IMR-90 (cell line): ENCODE data around the gene AKAP3. TPM values are rescaled to one million over a fixed set of nuclear protein-coding genes. Genes with fewer than 3 reads are reported as not detected.

Source experiments
- ATAC-seq: fragments of 200-7000 bp; cut with Tn5 transposase; 2 replicates; pipeline ENCODE4 v1.9.1; 2020; ENCODE audit warnings: low read depth, mild to moderate bottlenecking, moderate library complexity
- BruUV-seq: library from RNA; stranded (reverse); fragments of 400-500 nt; replicated peaks from 2 replicates; lab custom pipeline; 2021; lab: Mats Ljungman, UMichigan
- CTCF ChIA-PET: fragments of 300-600 bp; formaldehyde crosslinking; extraction: SDS; loops from one replicate; lab custom pipeline; 2021; ENCODE audit warnings: antibody characterized with exemption; lab: Yijun Ruan, JAX
- POLR2A ChIA-PET: fragments of 300-600 bp; sonication (Branson Sonifier 250); formaldehyde crosslinking; loops from one replicate; lab custom pipeline; 2022; ENCODE audit warnings: antibody characterized with exemption; ENCODE audit not compliant: unreplicated experiment; lab: Charles Lee
- DNase-seq: peaks from one replicate; pipeline ENCODE4 v3.0.0; 2013
- H2AFZ ChIP-seq: replicated peaks from 2 replicates; pipeline ENCODE3; 2013; ENCODE audit warnings: low read length, mild to moderate bottlenecking; ENCODE audit not compliant: poor library complexity
- H2AK5ac ChIP-seq: 2 replicates; pipeline ENCODE4 v1.6.1; 2013; ENCODE audit warnings: low read depth, low read length, inconsistent platforms
- H2AK9ac ChIP-seq: replicated peaks from 2 replicates; pipeline ENCODE3; 2013; ENCODE audit warnings: mild to moderate bottlenecking, low read depth, low read length, moderate library complexity; ENCODE audit not compliant: poor library complexity
- H2BK120ac ChIP-seq: 2 replicates; pipeline ENCODE4 v1.6.1; 2013; ENCODE audit warnings: low read depth, low read length, inconsistent platforms
- H2BK15ac ChIP-seq: 3 replicates; pipeline ENCODE4 v1.6.1; 2013; ENCODE audit warnings: low read depth, low read length, inconsistent platforms
- H2BK20ac ChIP-seq: 2 replicates; pipeline ENCODE4 v1.6.1; 2013; ENCODE audit warnings: low read depth, mild to moderate bottlenecking, inconsistent platforms, low read length, moderate library complexity
- H2BK5ac ChIP-seq: 2 replicates; pipeline ENCODE4 v1.6.1; 2013; ENCODE audit warnings: mild to moderate bottlenecking, low read depth, low read length, inconsistent platforms; ENCODE audit not compliant: poor library complexity, severe bottlenecking
- H3K14ac ChIP-seq: replicated peaks from 2 replicates; pipeline ENCODE4 v1.6.1; 2013; ENCODE audit warnings: low read depth, low read length, inconsistent platforms
- H3K18ac ChIP-seq: 2 replicates; pipeline ENCODE4 v1.6.1; 2013; ENCODE audit warnings: low read depth, low read length, control low read depth
- H3K23ac ChIP-seq: 2 replicates; pipeline ENCODE4 v1.6.1; 2013; ENCODE audit warnings: low read depth, low read length, inconsistent platforms
- H3K27ac ChIP-seq: 2 replicates; pipeline ENCODE4 v1.5.1; 2013; ENCODE audit warnings: mild to moderate bottlenecking, control low read depth, low read length; ENCODE audit not compliant: insufficient read depth
- H3K27me3 ChIP-seq: 2 replicates; pipeline ENCODE4 v1.6.1; 2013; ENCODE audit warnings: low read length; ENCODE audit not compliant: control insufficient read depth, insufficient read depth
- H3K36me3 ChIP-seq: 2 replicates; pipeline ENCODE4 v1.6.1; 2013; ENCODE audit warnings: low read length, mixed read lengths; ENCODE audit not compliant: control insufficient read depth, insufficient read depth
- H3K4ac ChIP-seq: 2 replicates; pipeline ENCODE4 v1.6.1; 2013; ENCODE audit warnings: low read depth, low read length, inconsistent platforms
- H3K4me1 ChIP-seq: 2 replicates; pipeline ENCODE4 v1.6.1; 2013; ENCODE audit warnings: low read length, mixed read lengths; ENCODE audit not compliant: control insufficient read depth, insufficient read depth
- H3K4me2 ChIP-seq: 2 replicates; pipeline ENCODE4 v1.6.1; 2013; ENCODE audit warnings: low read depth, mild to moderate bottlenecking, control low read depth, low read length, moderate library complexity
- H3K4me3 ChIP-seq: 2 replicates; pipeline ENCODE4 v1.5.1; 2013; ENCODE audit warnings: low read depth, mild to moderate bottlenecking, control low read depth, low read length, moderate library complexity; ENCODE audit not compliant: insufficient read depth
- H3K56ac ChIP-seq: 2 replicates; pipeline ENCODE4 v1.6.1; 2013; ENCODE audit warnings: low read length, inconsistent platforms; ENCODE audit not compliant: insufficient read depth; ENCODE audit errors: extremely low read depth
- H3K79me1 ChIP-seq, 2 experiments: 2 replicates each; pipeline ENCODE4 v1.6.1; 2013; ENCODE audit warnings: low read length in 2 of 2, inconsistent platforms in 1 of 2, low read depth in 1 of 2
- H3K9ac ChIP-seq: 2 replicates; pipeline ENCODE4 v1.6.1; 2013; ENCODE audit warnings: low read depth, low read length, control low read depth
- H3K9me1 ChIP-seq: 2 replicates; pipeline ENCODE4 v1.6.1; 2013; ENCODE audit warnings: low read length, inconsistent platforms; ENCODE audit not compliant: insufficient read depth
- H3K9me3 ChIP-seq: 2 replicates; pipeline ENCODE4 v1.6.1; 2013; ENCODE audit warnings: low read length; ENCODE audit not compliant: control insufficient read depth, insufficient read depth
- H4K20me1 ChIP-seq: 2 replicates; pipeline ENCODE4 v1.6.1; 2013; ENCODE audit warnings: low read length, inconsistent platforms; ENCODE audit not compliant: insufficient read depth
- H4K5ac ChIP-seq: 2 replicates; pipeline ENCODE4 v1.6.1; 2013; ENCODE audit warnings: mild to moderate bottlenecking, low read depth, low read length, control low read depth
- H4K8ac ChIP-seq, 2 experiments: 2 replicates each; pipeline ENCODE4 v1.6.1; 2013; ENCODE audit warnings: low read depth in 2 of 2, low read length in 2 of 2, control low read depth in 1 of 2, inconsistent platforms in 1 of 2
- H4K91ac ChIP-seq: 2 replicates; pipeline ENCODE4 v1.6.1; 2013; ENCODE audit warnings: low read depth, low read length, inconsistent platforms; ENCODE audit not compliant: insufficient read depth
- BHLHE40 ChIP-seq: fragments of 150-350 bp; IDR thresholded peaks from 2 replicates; pipeline ENCODE4 v1.6.1; 2016; ENCODE audit warnings: mild to moderate bottlenecking, low read depth, low read length
- CEBPB ChIP-seq: IDR thresholded peaks from 2 replicates; pipeline ENCODE4 v1.6.1; 2012; ENCODE audit warnings: low read depth, low read length, improper control_type of control experiment
- CHD1 ChIP-seq: IDR thresholded peaks from 2 replicates; pipeline ENCODE4 v1.6.1; 2012; ENCODE audit warnings: low read depth, low read length, improper control_type of control experiment
- FOS ChIP-seq: fragments of 150-350 bp; IDR thresholded peaks from 2 replicates; pipeline ENCODE4 v1.6.1; 2016; ENCODE audit warnings: low read depth, low read length
- MAFK ChIP-seq: IDR thresholded peaks from 2 replicates; pipeline ENCODE4 v1.6.1; 2012; ENCODE audit warnings: low read depth, low read length, improper control_type of control experiment
- MAZ ChIP-seq: IDR thresholded peaks from 2 replicates; pipeline ENCODE4 v1.6.1; 2012; ENCODE audit warnings: low read depth, mild to moderate bottlenecking, low read length, improper control_type of control experiment, moderate library complexity, borderline replicate concordance
- MXI1 ChIP-seq: IDR thresholded peaks from 2 replicates; pipeline ENCODE4 v1.6.1; 2012; ENCODE audit warnings: low read depth, mild to moderate bottlenecking, low read length, moderate library complexity, borderline replicate concordance
- NFE2L2 ChIP-seq: fragments of 150-350 bp; IDR thresholded peaks from 2 replicates; pipeline ENCODE4 v1.6.1; 2016; ENCODE audit warnings: low read depth, mild to moderate bottlenecking, low read length
- POLR2A ChIP-seq: IDR thresholded peaks from 2 replicates; pipeline ENCODE4 v1.6.1; 2012; ENCODE audit warnings: mild to moderate bottlenecking, low read depth, low read length
- RAD21 ChIP-seq: IDR thresholded peaks from 2 replicates; pipeline ENCODE4 v1.6.1; 2012; ENCODE audit warnings: low read length, improper control_type of control experiment
- RCOR1 ChIP-seq: IDR thresholded peaks from 2 replicates; pipeline ENCODE4 v1.6.1; 2012; ENCODE audit warnings: mild to moderate bottlenecking, low read length, improper control_type of control experiment; ENCODE audit not compliant: insufficient replicate concordance
- SMC3 ChIP-seq: fragments of 150-350 bp; IDR thresholded peaks from 2 replicates; pipeline ENCODE4 v1.6.1; 2016; ENCODE audit warnings: low read depth, mild to moderate bottlenecking, antibody characterized with exemption, low read length, moderate library complexity
- WGBS, 2 experiments: methylation state at CpG; one replicate each; pipeline versions ENCODE4 v1.1.5 to v1.1.7; 2013; ENCODE audit warnings: missing lambda C conversion rate in 2 of 2; ENCODE audit not compliant: insufficient read length in 1 of 2; ENCODE audit errors: extremely low coverage in 2 of 2; 5-methylcytosine and 5-hydroxymethylcytosine counted together
- dilution Hi-C: fragments of 300-500 bp; cut with HindIII; formaldehyde crosslinking; loops from one replicate; pipeline ENCODE4 v1.14.3; 2018; ENCODE audit warnings: low sequenced_read_pairs; ENCODE audit not compliant: unreplicated experiment
- in situ Hi-C: fragments of 300-500 bp; cut with MboI; formaldehyde crosslinking; loops from 3 replicates; pipeline ENCODE4 v1.14.3; 2019; ENCODE audit warnings: low sequenced_read_pairs, inconsistent platforms, mixed read lengths
- intact Hi-C: fragments of 100-400 bp; cut with micrococcal nuclease; formaldehyde crosslinking; loops from 2 replicates; pipeline ENCODE4 v1.10.0; 2022
- polyA plus RNA-seq, 3 experiments: library from polyadenylated mRNA; depleted of rRNA; stranded (reverse); fragments of >200 nt; gene quantifications; 2 replicates each; pipeline ENCODE4 v1.2.3, GENCODE V29; 2012; ENCODE audit warnings: low replicate concordance in 1 of 3
- total RNA-seq: library from RNA; depleted of rRNA; stranded (reverse); fragments of >200 nt; gene quantifications from 2 replicates; pipeline ENCODE4 v1.2.3, GENCODE V29; 2012
- TF ChIP-seq, protein P1 (sequence below): conservative IDR thresholded peaks from 2 replicates; pipeline ENCODE4 v1.5.1; 2012; ENCODE audit warnings: mild to moderate bottlenecking, low read depth, low read length, improper control_type of control experiment
- TF ChIP-seq, protein P2 (sequence below): fragments of 150-350 bp; IDR thresholded peaks from 2 replicates; pipeline ENCODE4 v1.6.1; 2016; ENCODE audit warnings: low read depth, mild to moderate bottlenecking, low read length, moderate library complexity, borderline replicate concordance

The AKAP3 gene
- total and polyA plus RNA-seq, 2 of the 4 experiments (the other 2 are of a cell fraction), result 0.54 to 0.55 TPM

DNA sequence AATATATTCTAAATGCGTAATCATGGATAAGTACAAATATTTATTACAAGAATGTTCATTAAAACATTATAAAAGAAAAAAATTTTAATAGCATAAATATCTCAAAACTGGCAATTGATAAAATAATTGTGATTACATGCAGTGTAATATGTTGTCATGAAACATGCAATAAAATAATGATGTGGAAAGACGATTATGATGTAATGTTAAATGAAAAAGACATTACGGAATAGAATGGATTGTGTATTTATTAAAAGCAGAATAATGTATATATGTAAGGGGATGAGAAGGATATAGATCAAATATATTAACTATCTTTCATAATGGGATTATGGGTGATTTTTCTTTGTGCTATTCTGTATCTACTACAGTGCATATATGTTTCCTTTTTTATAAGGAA is 32.9 kb upstream of the AKAP3 start:
- H3K9me1 ChIP-seq, result no peaks in the 10 kb centered on the region
- no peaks in the 10 kb centered on the region for H3K9me3 ChIP-seq
- no peak overlapping the region for H3K4me3 ChIP-seq
- no peak overlapping the region for H3K4me2 ChIP-seq
- peaks cover 16% of the 10 kb centered on the region for H3K36me3 ChIP-seq
- no peaks in the 10 kb centered on the region for H3K27me3 ChIP-seq
- POLR2A ChIA-PET, result no interaction called here
- DNase-seq (no peak), ATAC-seq (no peak)
- no peak overlapping the region for H4K91ac ChIP-seq
- H3K18ac ChIP-seq, result no peak overlapping the region
- no peak overlapping the region for H2BK15ac ChIP-seq
- no peak overlapping the region for H3K9ac ChIP-seq
- H3K23ac ChIP-seq, result no peak overlapping the region
- H2BK5ac ChIP-seq, result no peak overlapping the region
- no peak overlapping the region for H3K56ac ChIP-seq
- no peaks in the 10 kb centered on the region for H3K79me1 ChIP-seq
- TF ChIP-seq SMC3 (no peak), FOS (no peak), CEBPB (no peak), MAFK (no peak), MAZ (no peak), BHLHE40 (no peak), NFE2L2 (no peak), POLR2A (no peak), CHD1 (no peak), RAD21 (no peak), RCOR1 (no peak), MXI1 (no peak)
- TF ChIP-seq, protein P1, sequence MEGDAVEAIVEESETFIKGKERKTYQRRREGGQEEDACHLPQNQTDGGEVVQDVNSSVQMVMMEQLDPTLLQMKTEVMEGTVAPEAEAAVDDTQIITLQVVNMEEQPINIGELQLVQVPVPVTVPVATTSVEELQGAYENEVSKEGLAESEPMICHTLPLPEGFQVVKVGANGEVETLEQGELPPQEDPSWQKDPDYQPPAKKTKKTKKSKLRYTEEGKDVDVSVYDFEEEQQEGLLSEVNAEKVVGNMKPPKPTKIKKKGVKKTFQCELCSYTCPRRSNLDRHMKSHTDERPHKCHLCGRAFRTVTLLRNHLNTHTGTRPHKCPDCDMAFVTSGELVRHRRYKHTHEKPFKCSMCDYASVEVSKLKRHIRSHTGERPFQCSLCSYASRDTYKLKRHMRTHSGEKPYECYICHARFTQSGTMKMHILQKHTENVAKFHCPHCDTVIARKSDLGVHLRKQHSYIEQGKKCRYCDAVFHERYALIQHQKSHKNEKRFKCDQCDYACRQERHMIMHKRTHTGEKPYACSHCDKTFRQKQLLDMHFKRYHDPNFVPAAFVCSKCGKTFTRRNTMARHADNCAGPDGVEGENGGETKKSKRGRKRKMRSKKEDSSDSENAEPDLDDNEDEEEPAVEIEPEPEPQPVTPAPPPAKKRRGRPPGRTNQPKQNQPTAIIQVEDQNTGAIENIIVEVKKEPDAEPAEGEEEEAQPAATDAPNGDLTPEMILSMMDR, result no peak
- TF ChIP-seq, protein P2, sequence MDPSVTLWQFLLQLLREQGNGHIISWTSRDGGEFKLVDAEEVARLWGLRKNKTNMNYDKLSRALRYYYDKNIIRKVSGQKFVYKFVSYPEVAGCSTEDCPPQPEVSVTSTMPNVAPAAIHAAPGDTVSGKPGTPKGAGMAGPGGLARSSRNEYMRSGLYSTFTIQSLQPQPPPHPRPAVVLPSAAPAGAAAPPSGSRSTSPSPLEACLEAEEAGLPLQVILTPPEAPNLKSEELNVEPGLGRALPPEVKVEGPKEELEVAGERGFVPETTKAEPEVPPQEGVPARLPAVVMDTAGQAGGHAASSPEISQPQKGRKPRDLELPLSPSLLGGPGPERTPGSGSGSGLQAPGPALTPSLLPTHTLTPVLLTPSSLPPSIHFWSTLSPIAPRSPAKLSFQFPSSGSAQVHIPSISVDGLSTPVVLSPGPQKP, result no peak
- CTCF ChIA-PET, result no interaction called here
- H4K8ac ChIP-seq, result no peak overlapping the region
- no peak overlapping the region for H2BK120ac ChIP-seq
- no peaks in the 10 kb centered on the region for H3K4me1 ChIP-seq
- no TSS peak for BruUV-seq
- H3K27ac ChIP-seq, result no peak overlapping the region
- H4K5ac ChIP-seq, result no peak overlapping the region
- H2AK5ac ChIP-seq, result no peak overlapping the region
- no peak overlapping the region for H2AK9ac ChIP-seq
- no peak overlapping the region for H3K4ac ChIP-seq
- WGBS, 2 experiments, result 100% methylated on average over 2 of the region's 3 CpGs; no CpG with 5 or more reads in 1 of the 2 experiments
- H2AFZ ChIP-seq, result no peak overlapping the region
- dilution Hi-C loops (no loop called here), intact Hi-C loops (loop anchor here (1.0 kb wide), 1 partner anchor 47 kb away; no protein-coding TSS in a partner anchor), in situ Hi-C loops (no loop called here)
- H2BK20ac ChIP-seq, result no peak overlapping the region
- no peaks in the 10 kb centered on the region for H4K20me1 ChIP-seq
- H3K14ac ChIP-seq, result no peak overlapping the region
